OCI-LY3 (cell line): ENCODE measurements around the gene ZFP36L1.

Experiments used
- H2AFZ ChIP-seq: fragments of 200-600, 300-600 bp; shearing (Covaris generic); 2 replicates; pipeline ENCODE4 v1.6.0; 2014; ENCODE audit warnings: antibody characterized with exemption, low read depth, low read length
- H3K27ac ChIP-seq: fragments of 200-600, 300-600 bp; sonication (generic); 2 replicates; pipeline ENCODE4 v1.5.1; 2014; ENCODE audit warnings: mild to moderate bottlenecking, low read length, moderate library complexity, mixed read lengths
- H3K27me3 ChIP-seq: fragments of 200-600, 300-600 bp; sonication (generic); 2 replicates; pipeline ENCODE4 v1.6.1; 2014; ENCODE audit warnings: low read depth, low read length, mixed read lengths
- H3K36me3 ChIP-seq: fragments of 200-600, 300-600 bp; sonication (generic); replicated peaks from 2 replicates; pipeline ENCODE3; 2014; ENCODE audit warnings: low read depth, low read length, mixed read lengths
- H3K4me1 ChIP-seq: fragments of 300-600, 200-600 bp; sonication (generic); 2 replicates; pipeline ENCODE4 v1.6.1; 2014; ENCODE audit warnings: low read length, mixed read lengths
- H3K4me2 ChIP-seq: fragments of 200-600, 300-600 bp; sonication (generic); 2 replicates; pipeline ENCODE4 v1.6.1; 2014; ENCODE audit warnings: low read length, mixed read lengths
- H3K4me3 ChIP-seq: fragments of 300-600, 200-600 bp; sonication (generic); 2 replicates; pipeline ENCODE4 v1.5.1; 2014; ENCODE audit warnings: antibody characterized with exemption, mild to moderate bottlenecking, low read length, moderate library complexity
- H3K79me2 ChIP-seq: fragments of 300-600, 200-600 bp; shearing (Covaris generic); 2 replicates; pipeline ENCODE4 v1.6.1; 2014; ENCODE audit warnings: mild to moderate bottlenecking, low read length, mixed read lengths
- H3K9ac ChIP-seq: fragments of 300-600, 200-600 bp; shearing (Covaris generic); 2 replicates; pipeline ENCODE4 v1.6.0; 2014; ENCODE audit warnings: mild to moderate bottlenecking, low read length, moderate library complexity
- H3K9me3 ChIP-seq: fragments of 200-600, 300-600 bp; shearing (Covaris generic); 2 replicates; pipeline ENCODE4 v1.6.1; 2014; ENCODE audit warnings: low read length, mixed read lengths; ENCODE audit not compliant: insufficient read depth
- H4K20me1 ChIP-seq: fragments of 200-600, 300-600 bp; sonication (generic); 2 replicates; pipeline ENCODE4 v1.6.1; 2016; ENCODE audit warnings: low read length, mixed read lengths; ENCODE audit not compliant: insufficient read depth
- CTCF ChIP-seq: fragments of 200-600, 300-600 bp; sonication (generic); IDR thresholded peaks from 2 replicates; pipeline ENCODE4 v1.5.1; 2014; ENCODE audit warnings: antibody characterized with exemption, low read length, low read depth
- EZH2phosphoT487 ChIP-seq: fragments of 200-600 bp; shearing (Covaris generic); IDR thresholded peaks from 2 replicates; pipeline ENCODE4 v1.6.1; 2018; ENCODE audit warnings: antibody characterized with exemption, mixed run types, low read depth

ZFP36L1 gene

GRCh38 chr14:68781161-68782021 is 11.5 kb downstream of the ZFP36L1 start:
- Histone ChIP-seq H3K4me2 (peak overlapping the region; percentile 1), H3K4me1 (peaks cover 40% of the 10 kb centered on the region), H3K4me3 (no peak overlapping the region), H3K27ac (no peak overlapping the region), H3K79me2 (no peaks in the 10 kb centered on the region), H4K20me1 (0 out of 2 replicates have a peak, but pooled peaks cover under 1% of the 10 kb centered on the region), H2AFZ (no peak overlapping the region), H3K9me3 (no peaks in the 10 kb centered on the region), H3K36me3 (peaks cover 2% of the 10 kb centered on the region), H3K27me3 (peaks cover 7% of the 10 kb centered on the region; the same call in 1 of the 2 replicates), H3K9ac (no peak overlapping the region)
- TF ChIP-seq CTCF (no peak), EZH2phosphoT487 (no peak)

- Histone ChIP-seq H3K27ac (no peak overlapping the region), H3K4me1 (peaks cover 32% of the 10 kb centered on the region), H3K79me2 (no peaks in the 10 kb centered on the region), H3K27me3 (peaks cover 7% of the 10 kb centered on the region; the same call in 1 of the 2 replicates), H4K20me1 (no peaks in the 10 kb centered on the region), H3K4me2 (peak overlapping the region; percentile 1), H3K4me3 (no peak overlapping the region), H3K36me3 (no peaks in the 10 kb centered on the region), H3K9ac (no peak overlapping the region), H2AFZ (no peak overlapping the region), H3K9me3 (no peaks in the 10 kb centered on the region)
- TF ChIP-seq EZH2phosphoT487, result no peak
- TF ChIP-seq CTCF, result no peak
These were observed 12.3 kb downstream of the ZFP36L1 start for GRCh38 chr14:68780358-68781160.

- H2AFZ ChIP-seq, result no peak overlapping the region
- H4K20me1 ChIP-seq, result no peaks in the 10 kb centered on the region
- H3K27me3 ChIP-seq, result peaks cover 7% of the 10 kb centered on the region; the same call in 1 of the 2 replicates
- no peaks in the 10 kb centered on the region for H3K79me2 ChIP-seq
- H3K9me3 ChIP-seq, result no peaks in the 10 kb centered on the region
- no peaks in the 10 kb centered on the region for H3K36me3 ChIP-seq
- TF ChIP-seq CTCF (no peak), EZH2phosphoT487 (no peak)
- H3K4me2 ChIP-seq, result no peak overlapping the region
- peaks cover 25% of the 10 kb centered on the region for H3K4me1 ChIP-seq
- H3K4me3 ChIP-seq, result no peak overlapping the region
- no peak overlapping the region for H3K27ac ChIP-seq
- no peak overlapping the region for H3K9ac ChIP-seq
These were observed 13.0 kb downstream of the ZFP36L1 start for GRCh38 chr14:68779761-68780323.

GRCh38 chr14:68777644-68778043 is 15.2 kb downstream of the ZFP36L1 start:
- Histone ChIP-seq H3K4me2 (no peak overlapping the region), H3K36me3 (no peaks in the 10 kb centered on the region), H3K9ac (no peak overlapping the region), H3K79me2 (no peaks in the 10 kb centered on the region), H3K4me3 (no peak overlapping the region), H3K9me3 (no peaks in the 10 kb centered on the region), H2AFZ (no peak overlapping the region), H3K27ac (no peak overlapping the region), H4K20me1 (no peaks in the 10 kb centered on the region), H3K4me1 (peaks cover 12% of the 10 kb centered on the region), H3K27me3 (peaks cover 7% of the 10 kb centered on the region; the same call in 1 of the 2 replicates)
- TF ChIP-seq CTCF, result no peak
- TF ChIP-seq EZH2phosphoT487, result no peak
